ENCODE results near the gene NVL.

DNA sequence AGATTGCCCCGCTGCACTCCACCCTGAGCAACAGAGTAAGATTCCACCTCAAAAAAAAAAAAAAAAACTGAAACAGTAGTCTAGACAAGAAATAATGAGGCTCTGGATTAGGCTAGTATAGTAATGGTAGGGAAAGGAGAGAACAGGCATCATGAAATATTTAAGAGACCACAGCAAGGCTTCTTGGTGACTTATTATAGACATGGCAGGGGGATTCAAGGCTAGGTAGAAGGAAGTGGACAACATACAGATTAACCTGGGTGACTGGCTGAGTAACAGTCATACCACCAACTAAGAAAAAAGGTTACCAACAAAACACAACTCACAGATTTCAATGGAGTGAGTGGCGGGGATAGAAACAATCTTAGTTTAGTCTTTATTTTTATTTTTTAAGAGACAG lies 8.3 kb downstream of the NVL start:
- TF ChIP-seq, protein P1, sequence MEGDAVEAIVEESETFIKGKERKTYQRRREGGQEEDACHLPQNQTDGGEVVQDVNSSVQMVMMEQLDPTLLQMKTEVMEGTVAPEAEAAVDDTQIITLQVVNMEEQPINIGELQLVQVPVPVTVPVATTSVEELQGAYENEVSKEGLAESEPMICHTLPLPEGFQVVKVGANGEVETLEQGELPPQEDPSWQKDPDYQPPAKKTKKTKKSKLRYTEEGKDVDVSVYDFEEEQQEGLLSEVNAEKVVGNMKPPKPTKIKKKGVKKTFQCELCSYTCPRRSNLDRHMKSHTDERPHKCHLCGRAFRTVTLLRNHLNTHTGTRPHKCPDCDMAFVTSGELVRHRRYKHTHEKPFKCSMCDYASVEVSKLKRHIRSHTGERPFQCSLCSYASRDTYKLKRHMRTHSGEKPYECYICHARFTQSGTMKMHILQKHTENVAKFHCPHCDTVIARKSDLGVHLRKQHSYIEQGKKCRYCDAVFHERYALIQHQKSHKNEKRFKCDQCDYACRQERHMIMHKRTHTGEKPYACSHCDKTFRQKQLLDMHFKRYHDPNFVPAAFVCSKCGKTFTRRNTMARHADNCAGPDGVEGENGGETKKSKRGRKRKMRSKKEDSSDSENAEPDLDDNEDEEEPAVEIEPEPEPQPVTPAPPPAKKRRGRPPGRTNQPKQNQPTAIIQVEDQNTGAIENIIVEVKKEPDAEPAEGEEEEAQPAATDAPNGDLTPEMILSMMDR (IDR thresholded peaks at IDR 0.05), result no peak
- no peak for TF ChIP-seq POLR2A (IDR thresholded peaks at IDR 0.05)
- TF ChIP-seq POLR2AphosphoS5 (IDR thresholded peaks at IDR 0.05), result no peak

All from gastroesophageal sphincter (tissue), 3 donors.